Stimulated activated CD4-positive, alpha-beta T cell treated with anti-CD3 and anti-CD28 coated beads, Interleukin-4, amount 100 ng/mL, for 1 hour (primary cell): ENCODE measurements around the gene STEAP2.
A peak's percentile ranks its signal among the peaks of the same experiment; 100 is the strongest.
"Not testable (repeated sequence)": the region's sequence is repeated elsewhere in the genome, so short reads cannot be mapped to it uniquely, and the experiment has no call there.

Experiments used
- DNase-seq: peaks from one replicate; pipeline ENCODE4 v3.0.0-alpha.2; 2020

STEAP2 gene

DNA sequence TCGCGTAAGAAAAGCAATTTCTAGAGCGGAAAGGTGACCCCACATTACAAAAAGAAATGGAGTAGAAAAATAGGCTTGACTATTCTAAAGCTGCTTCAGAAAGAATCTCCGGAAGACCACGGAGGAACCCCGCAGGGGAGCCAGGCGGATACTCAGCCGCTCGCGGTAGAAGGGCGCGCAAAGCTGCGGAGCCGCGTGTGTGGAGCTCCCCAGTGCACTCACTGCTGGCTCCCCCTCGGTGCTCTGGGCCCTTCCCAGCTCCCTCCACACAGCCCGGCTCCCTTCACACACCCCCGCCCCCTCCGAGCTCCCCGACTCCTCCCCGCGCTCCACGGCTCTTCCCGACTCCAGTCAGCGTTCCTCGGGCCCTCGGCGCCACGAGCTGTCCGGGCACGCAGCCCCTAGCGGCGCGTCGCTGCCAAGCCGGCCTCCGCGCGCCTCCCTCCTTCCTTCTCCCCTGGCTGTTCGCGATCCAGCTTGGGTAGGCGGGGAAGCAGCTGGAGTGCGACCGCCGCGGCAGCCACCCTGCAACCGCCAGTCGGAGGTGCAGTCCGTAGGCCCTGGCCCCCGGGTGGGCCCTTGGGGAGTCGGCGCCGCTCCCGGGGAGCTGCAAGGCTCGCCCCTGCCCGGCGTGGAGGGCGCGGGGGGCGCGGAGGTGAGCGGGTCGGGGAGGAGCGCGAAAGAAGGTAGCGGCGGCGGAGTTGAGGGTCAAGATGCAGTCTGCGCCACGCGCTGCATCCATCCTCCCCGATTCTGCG lies at the start of gene STEAP2:
Gene STEAP2 (plus strand): TSS at position 350 of the 758 bp plus-strand sequence. CDS start 13,343 bp downstream, outside the sequence.
- peak; percentile 28 for DNase-seq

DNA sequence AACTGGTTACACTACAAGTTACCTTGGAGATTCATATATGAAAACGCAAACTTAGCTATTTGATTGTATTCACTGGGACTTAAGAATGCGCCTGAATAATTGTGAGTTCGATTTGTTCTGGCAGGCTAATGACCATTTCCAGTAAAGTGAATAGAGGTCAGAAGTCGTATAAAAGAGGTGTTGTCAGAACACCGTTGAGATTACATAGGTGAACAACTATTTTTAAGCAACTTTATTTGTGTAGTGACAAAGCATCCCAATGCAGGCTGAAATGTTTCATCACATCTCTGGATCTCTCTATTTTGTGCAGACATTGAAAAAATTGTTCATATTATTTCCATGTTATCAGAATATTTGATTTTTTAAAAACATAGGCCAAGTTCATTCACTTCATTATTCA lies 48.0 kb upstream of the STEAP2 start:
- DNase-seq = no peak

DNA sequence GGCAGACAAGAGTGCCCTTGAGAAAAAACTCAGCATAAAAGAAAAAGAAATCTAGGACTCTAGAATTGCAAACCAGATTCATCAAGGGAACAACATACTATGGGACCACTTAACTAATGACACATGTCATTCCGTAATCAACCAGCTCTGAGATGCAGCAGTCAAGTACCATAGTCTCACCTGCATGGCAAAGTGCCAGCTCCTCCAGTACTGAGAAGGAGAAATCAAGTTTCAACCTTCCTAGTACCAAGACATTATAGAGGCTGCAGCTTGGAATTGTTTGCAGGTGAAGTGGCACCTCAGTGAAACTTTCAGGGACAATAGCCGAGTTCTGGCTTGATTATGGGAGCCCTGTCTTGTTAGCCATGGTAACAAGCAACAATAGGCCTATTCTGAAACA lies 45.8 kb upstream of the STEAP2 start:
- no peak for DNase-seq

DNA sequence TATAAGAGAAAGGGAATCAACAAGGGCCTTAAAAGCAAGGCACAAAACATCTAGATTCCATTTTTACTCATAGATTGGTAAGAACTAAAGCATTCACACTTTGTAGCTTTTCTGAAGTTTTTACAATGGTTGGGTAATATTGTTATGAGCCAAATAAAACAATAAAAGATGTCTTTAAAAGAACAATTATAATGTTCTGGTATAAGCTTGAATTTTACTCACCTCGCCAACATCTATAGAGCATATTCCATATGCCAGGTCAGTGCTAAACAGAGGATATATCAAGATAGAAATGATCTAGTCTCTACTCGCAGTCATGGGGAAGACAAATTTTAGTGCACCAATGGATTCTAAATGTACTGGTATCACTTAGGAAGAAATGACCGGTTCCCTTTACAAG lies 45.4 kb upstream of the STEAP2 start:
- no peak for DNase-seq

DNA sequence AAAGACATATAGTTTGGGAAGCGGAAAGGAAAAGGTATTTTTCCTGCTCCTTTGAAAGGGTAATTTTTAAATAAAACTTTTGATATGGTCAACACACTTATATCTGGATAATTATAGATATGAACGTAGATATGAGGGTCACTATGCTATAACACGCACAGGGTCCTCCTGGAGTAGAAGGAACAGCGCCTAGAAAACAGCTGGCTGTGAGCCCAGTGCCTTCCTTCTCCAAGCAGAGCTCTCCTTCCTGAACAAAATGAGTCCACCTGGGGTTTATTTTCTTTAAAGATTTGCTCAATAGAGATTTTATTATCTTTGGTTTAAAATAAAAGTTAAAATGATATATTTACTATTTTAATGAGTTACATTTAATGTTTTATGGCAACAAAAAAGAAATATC lies 44.2 kb upstream of the STEAP2 start:
- DNase-seq = no peak

DNA sequence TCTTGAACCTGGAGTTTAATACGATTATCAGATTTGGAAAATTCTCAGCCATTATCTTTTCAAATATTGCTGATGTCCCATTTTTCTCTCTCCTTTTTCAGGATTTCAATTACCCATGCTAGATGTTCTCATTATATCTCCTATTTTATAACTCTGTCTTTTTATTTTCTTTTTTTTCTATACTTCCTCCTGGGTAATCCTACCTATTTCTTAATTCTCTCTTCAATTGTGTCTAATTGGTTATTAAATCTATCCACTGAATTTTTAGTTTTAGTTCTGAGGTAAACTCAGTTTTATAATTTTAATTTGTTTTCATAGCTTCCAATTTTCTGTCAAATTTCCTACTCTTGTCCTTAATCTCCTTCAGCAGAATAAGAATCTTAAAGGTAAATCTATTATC lies 41.6 kb upstream of the STEAP2 start:
- no peak for DNase-seq

DNA sequence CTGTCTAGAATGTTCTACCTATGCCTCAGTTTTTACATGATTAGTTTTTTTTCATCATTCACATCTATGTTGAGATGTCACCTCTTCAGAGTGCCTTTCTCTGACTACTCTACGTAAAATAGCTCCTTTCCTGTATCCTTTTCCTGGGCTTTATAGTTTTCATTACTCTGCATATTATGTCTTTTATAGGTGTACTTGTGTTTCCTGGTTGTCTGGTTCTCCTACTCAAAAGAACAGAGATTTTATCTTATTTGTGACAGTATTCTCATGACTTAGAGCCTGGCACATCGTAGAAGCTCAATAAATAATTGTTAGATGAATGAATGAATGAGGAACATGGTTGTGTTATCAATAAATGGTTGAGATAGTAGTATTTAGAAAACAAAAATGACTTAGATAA lies 39.4 kb upstream of the STEAP2 start:
- DNase-seq = no peak

DNA sequence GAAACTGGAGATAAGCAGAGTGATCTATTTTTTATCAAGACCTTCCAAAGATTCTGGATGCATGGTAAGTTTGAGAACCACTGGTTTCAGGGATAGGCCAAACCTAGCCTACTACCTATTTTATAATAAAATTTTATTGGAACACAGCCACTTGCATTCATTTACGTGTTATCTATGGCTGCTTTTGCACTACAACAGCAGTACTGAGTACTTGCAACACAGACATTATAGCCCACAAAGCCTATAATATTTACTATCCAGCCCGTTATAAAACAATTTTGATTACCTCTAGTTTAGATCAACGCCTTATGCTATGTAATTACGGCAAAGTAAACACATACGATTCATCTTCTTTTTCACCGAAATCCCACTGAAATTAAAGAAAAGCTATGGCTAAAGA lies 38.9 kb upstream of the STEAP2 start:
- DNase-seq = no peak

DNA sequence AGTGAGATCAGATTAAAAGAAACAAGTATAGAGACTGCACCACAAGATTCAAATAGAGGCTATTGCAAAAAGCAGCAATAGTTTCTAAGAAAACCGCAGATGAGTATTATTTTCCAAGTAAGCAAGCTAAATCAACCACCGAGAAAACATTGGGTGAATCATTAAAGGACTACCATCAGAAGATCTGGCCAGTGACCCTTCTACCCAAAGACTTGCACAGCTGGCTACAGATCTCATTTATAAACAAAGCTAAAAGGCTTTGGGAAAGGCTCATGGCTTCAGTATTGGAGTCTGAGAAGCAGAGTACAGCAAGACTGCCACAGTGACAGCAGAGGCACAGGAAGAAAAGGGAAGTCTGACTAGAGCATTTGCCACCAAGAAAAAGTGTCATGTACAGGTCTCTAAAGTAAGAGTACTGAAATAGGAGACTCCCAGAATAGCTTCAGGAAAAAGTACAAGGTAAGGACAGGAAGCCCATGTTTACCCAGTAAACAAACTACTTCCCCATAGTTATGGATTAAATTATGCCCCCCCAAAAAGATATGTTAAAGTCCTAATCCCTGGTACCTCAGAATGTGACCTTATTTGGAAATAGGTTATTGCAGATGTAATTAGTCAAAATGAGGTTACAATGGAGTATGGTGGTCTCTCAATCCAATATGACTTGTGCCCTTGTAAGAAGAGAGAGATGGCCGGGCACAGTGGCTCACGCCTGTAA lies 38.3 kb upstream of the STEAP2 start:
- DNase-seq = no peak

DNA sequence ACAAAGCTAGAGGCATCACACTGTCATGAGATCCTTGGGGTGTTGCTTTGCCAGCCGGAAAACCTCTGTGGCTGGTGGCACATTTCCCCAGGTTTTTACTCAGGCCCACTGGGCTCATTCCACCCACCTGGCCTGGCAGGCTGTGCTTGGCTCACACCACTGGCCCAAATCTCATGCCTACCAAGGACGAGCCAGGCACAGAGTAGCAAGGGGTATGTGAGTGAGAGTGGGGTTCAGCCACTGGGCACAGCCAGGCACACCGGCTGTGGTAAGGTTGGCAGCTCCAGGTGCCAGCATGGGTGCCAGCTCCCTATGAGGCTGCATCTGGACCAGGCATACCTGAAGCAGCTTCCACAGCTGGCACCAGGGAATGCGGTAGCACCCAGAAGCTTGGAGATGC lies 35.9 kb upstream of the STEAP2 start:
- DNase-seq = no peak

DNA sequence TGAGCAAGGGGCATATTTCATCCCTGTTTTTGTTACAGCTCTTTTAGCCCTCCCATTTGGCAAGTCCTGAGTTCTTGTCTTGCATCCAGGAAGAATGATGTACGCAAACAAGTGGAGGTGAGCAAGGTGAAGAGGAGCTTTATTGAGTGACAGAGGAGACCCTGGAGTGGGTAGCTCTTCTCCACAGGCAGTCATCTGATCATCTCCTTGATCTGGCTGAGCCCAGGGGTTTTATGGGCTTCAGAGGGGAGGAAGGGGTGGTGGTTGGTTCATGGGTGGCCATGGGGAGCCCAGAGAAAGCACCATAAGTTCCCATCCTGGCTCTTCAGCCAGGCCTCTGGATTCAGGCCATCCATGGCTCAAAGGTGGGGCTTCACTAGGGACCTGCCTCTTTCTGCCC lies 35.3 kb upstream of the STEAP2 start:
- no peak for DNase-seq

DNA sequence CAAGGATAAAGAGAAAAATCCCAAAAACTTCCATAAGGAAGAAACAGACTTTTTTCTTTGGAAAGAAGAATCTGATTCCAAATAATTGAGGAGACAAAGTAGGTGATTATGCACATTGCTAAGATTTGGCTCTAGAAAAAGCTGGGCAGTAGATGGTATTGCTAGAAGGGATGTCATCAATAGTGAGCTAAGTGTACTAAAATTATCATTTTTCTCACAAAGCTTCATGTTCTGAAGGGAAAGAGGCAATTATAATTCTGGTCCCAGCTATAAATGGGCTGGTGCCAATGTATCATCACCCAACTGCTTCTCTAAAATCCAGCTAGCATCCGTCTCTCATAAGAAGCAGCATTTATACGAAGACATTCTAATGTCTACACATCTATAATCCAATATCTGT lies 33.4 kb upstream of the STEAP2 start:
- no peak for DNase-seq

DNA sequence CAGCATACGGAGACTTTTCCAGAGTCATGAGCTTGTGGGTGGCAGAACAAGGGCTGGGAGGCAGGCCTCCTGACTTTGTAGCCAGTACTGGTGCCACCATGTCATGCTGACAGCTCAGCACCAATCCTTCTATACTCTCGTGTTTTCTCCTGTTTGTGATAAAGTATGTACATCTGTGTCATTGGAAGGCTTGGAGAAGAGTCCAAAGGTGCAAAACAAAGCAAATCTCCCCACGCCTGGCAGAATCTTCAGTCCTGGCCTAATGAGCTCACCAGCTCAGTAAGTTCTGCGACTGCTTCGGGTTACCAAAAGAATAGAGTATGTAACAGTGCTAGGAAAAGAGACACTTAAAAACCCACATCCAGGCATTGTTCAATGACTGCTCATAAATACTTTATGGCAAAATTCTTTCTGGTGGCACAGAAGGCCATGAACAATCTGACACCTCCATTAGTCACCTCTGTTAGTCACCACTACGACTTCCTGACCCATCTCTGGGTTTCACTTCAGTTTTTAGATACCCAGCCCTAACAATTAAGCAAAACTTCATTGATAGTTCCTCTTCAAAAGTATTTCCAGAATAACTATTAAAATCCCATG lies 32.8 kb upstream of the STEAP2 start:
- no peak for DNase-seq

DNA sequence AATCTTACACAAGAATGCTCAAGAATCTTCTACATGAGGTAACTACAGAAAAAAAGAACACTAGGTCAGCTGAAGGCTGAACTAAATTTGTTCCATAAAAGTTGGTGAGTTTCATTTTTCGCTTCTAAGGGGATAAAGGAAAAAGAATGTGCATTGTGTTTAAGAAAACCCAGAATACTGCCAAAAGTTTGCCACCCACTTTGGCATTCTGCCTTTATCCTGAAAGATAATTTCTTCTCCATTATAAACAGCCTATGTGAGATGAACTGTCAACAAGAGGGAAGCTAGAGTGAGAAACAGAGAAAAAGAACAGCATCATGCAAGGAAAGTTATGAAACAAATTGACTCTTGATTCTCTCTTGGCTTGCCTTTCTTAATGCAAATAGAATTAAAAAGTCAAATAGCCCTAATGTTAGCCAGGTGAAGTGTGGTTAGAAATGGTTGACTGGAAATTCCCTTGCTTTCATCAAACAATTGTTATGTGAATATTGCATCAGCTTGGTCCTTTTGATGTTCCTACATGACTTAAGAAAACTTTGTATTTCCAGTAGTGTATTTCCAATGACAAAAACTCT lies 31.4 kb upstream of the STEAP2 start:
- no peak for DNase-seq

DNA sequence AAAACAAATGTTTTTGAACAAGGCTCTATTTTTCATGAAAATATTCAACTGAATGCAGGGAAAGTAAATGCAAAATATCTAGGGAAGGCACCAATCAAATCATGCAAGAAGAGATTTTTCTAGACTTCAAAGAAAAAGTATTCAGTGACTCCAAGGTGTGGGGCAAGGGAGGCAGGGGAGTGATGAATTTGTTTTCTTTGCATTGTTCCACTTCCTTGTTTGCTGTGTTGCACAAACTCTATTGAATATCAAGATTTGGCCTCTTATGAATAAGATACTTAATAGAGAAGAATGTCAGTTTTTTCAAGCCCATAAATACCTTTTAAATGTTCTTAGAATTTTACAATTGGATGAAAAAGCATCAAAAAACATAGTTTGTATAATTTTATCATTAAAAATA lies 30.9 kb upstream of the STEAP2 start:
- DNase-seq = no peak

DNA sequence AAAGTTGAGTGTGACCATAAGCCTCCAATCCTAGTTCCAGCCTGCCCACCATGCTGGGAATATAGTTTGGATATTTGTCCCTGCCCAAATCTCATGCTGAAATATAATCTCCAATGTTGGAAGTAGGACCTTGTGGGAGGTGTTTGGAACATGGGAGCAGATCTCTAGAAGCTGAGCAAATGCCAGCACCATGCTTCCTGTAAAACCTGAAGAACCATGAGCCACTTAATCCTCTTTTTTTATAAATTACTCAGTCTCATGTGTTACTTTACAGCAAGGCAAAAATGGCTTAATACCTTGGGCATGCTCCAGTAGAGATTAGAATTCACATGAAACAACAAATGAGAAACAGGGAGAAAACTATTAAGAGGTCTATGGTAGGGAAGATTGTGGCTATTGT lies 30.1 kb upstream of the STEAP2 start:
- DNase-seq = no peak

DNA sequence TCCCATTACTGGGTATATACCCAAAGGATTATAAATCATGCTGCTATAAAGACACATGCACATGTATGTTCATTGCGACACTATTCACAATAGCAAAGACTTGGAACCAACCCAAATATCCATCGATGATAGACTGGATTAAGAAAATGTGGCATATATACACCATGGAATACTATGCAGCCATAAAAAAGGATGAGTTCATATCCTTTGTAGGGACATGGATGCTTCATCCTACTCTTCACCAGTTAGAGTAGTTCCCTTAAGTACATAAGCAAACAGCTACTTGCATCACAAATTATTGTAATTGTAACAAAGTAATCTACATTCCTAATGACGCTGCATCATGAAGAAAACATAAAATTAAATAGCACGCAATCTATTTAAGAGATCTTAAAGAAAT lies 25.2 kb upstream of the STEAP2 start:
- DNase-seq = not testable (repeated sequence)

DNA sequence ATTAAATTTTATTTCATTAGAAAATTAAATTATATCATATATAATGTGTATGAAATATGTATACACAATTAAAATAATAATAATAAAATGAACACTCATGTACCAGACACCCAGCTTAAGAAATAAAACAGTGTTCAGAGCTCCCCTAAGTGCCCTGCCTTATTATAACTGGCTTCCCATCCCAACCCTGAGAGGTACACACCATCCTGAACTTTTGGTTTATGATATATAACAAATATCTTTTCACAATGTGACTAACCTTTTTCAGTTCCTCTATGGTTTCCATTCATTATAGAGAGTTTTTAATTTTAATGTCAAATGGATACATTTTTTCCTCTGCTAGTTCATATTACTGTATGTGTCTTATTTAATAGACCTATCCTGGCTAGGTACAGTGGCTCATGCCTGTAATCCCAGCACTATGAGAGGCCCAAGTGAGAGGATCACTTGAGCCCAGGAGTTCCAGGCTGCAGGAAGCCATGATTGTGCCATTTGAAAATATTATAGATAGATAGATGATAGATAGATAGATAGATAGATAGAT lies 24.0 kb upstream of the STEAP2 start:
- no peak for DNase-seq

DNA sequence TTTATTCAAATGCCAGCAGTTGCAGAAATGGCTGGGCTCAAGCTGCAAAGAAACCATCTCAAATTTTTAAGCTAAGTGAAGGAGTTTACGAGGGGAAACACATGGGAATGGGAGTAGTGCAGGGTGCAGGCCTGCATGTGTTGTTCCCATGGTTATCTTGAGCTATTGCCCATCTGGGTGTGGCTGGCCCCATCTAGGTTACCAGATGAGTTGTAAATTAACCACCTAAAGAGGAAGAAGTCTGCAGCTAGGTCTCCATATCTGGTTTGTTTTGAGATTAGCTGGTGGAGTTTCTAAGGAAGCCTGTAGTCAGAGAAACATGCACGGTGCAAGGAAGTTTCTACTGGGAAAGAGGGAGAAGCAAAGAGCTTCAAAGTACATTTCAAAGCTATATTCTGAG lies 23.3 kb upstream of the STEAP2 start:
- no peak for DNase-seq

DNA sequence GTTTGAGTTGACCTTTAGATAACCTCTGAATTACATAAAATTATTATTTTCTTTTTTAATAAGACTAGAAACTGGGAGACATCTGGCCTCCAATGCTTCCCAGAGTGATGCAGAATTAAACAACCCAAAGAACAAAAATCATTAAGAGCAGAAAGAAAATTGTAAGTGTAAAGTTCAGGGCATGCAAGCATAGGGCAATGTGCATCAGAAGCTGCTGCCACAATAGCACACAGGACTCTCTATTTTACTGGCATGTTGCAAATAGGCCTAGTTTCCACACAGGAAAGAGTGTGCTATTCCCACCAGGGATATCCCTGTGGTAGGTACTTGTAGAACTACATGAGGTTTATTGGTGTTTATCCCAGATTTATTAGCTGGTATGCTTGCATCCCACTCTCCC lies 20.5 kb upstream of the STEAP2 start:
- DNase-seq = no peak

DNA sequence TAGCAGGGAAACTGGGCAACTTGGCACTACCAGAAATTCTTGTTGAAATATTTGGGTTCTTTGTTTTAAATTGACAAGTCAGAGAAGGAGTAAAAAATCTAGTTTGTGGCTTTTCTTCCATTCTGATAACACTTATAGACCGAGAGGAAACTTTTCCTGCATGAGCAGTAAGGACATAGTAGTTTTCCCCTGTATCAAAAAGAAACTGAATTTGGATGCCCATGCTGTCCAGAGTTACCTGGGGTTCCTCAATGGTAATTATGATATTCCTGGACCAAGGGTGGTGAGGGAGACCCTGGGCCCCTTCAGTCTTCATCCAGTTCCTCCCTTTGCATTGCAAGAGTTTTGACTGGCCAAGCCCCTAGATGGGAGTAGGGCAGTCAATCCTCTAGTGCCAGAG lies 19.9 kb upstream of the STEAP2 start:
- no peak for DNase-seq

DNA sequence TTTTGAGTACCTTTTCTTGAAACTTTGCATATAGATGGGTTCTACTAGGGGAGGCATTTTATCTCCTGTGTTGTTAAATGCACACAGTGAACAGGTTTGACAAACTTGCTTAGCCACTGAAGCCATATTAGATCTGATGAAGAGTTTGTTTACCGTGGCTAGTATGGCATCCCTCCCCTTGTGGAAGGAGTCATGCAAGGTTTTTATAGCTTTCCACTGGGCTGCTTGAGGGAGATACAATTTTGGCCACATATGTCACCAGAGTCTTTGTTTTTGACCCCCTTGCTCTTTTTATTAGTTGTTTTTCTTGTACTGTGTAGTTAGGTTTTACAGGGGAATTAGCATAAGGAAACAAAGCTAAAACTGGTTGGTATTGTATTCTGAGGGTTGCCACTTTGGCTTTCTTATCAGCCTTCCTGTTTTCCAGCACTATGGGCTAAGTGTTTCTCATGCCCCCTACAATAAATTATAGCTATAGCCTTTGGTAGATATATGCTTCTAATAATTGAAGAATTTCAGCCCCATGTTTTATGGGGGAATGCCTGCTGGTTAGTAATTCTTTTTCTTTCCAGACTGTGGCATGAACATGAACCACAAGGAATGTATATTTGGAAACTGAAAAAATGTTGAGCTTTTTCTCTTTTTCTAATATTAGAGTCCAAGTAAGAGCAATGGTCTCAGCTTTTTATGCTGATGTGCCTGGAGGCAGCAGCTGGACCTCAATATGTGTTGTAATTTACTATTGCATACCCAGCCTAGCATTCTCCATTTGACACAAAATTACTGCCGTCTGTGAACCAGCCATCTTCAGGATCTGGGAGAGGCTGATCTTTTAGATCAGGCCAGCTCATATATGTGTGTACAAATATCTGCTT lies 18.4 kb upstream of the STEAP2 start:
- DNase-seq = no peak
